K562 (cell line): ENCODE data around the gene RASGEF1C. TPM values are rescaled to one million over a fixed set of nuclear protein-coding genes. Genes with fewer than 3 reads are reported as not detected.

ENCODE experiments used
- ATAC-seq: fragments of 200-7000 bp; cut with Tn5 transposase; 3 replicates; pipeline ENCODE4 v1.9.1; 2020; ENCODE audit warnings: moderate library complexity
- BruUV-seq: library from RNA; stranded (reverse); fragments of 400-500 nt; replicated peaks from 2 replicates; lab custom pipeline; 2021; lab: Mats Ljungman, UMichigan
- CTCF ChIA-PET: fragments of 300-600 bp; formaldehyde crosslinking; extraction: SDS; loops from one replicate; lab custom pipeline; 2021; ENCODE audit warnings: low intra/inter-chr PET ratio; lab: Yijun Ruan, JAX
- POLR2A ChIA-PET: fragments of 300-600, 350-650 bp; sonication (Branson Sonifier 250); formaldehyde crosslinking; extraction: SDS; loops from one replicate; lab custom pipeline; 2021; ENCODE audit warnings: antibody characterized with exemption, inconsistent platforms; lab: Yijun Ruan, JAX
- DNase-seq, 4 experiments: peaks; one replicate each; pipeline versions ENCODE4 v3.0.0 to v3.0.0-alpha.2; 2011 to 2018; ENCODE audit warnings: low spot score in 3 of 4, mixed read lengths in 3 of 4; ENCODE audit errors: extremely low read depth in 1 of 4
- FAIRE-seq: peaks from 2 replicates; lab custom pipeline; 2011; peaks lifted over from hg19 to GRCh38; lab: Jason Lieb, UNC
- H2AFZ ChIP-seq: 2 replicates; pipeline ENCODE4 v1.6.0; 2011; ENCODE audit warnings: low read depth, low read length, control low read depth, inconsistent platforms
- H3K27ac ChIP-seq: fragments of 200-600 bp; 3 replicates; pipeline ENCODE4 v1.8.0; 2011; ENCODE audit warnings: low read depth, mild to moderate bottlenecking, control low read depth, inconsistent platforms, low read length, moderate library complexity, mixed read lengths; ENCODE audit errors: extremely low read depth
- H3K27me3 ChIP-seq, 2 experiments: fragments of 300-600 bp in 1 of 2; 2 replicates in 1 of 2; 3 replicates in 1 of 2; pipeline versions ENCODE4 v1.6.0 to v1.8.0; 2011; ENCODE audit warnings: inconsistent platforms in 2 of 2, low read length in 2 of 2, mild to moderate bottlenecking in 1 of 2, mixed read lengths in 1 of 2, moderate library complexity in 1 of 2; ENCODE audit not compliant: control insufficient read depth in 2 of 2, insufficient read depth in 2 of 2
- H3K36me3 ChIP-seq: fragments of 300-600 bp; 3 replicates; pipeline ENCODE4 v1.8.0; 2011; ENCODE audit warnings: mild to moderate bottlenecking, low read length, inconsistent platforms; ENCODE audit not compliant: control insufficient read depth, insufficient read depth
- H3K4me1 ChIP-seq, 2 experiments: fragments of 200-600 bp in 1 of 2; replicated peaks in 1 of 2; 2 replicates in 1 of 2; 3 replicates in 1 of 2; pipeline versions ENCODE4 v1.5.1 to v1.8.0; 2011; ENCODE audit warnings: inconsistent platforms in 2 of 2, low read length in 2 of 2, mild to moderate bottlenecking in 1 of 2, mixed read lengths in 1 of 2, moderate library complexity in 1 of 2; ENCODE audit not compliant: control insufficient read depth in 2 of 2, insufficient read depth in 2 of 2
- H3K4me2 ChIP-seq: 2 replicates; pipeline ENCODE4 v1.6.1; 2011; ENCODE audit warnings: low read length, control low read depth, inconsistent platforms, mixed read lengths; ENCODE audit not compliant: insufficient read depth
- H3K4me3 ChIP-seq: fragments of 200-600 bp; sonication (generic), shearing (Covaris generic); 2 replicates; pipeline ENCODE4 v1.5.1; 2016; ENCODE audit warnings: control low read depth, inconsistent platforms
- H3K79me2 ChIP-seq: fragments of 200-600 bp; 3 replicates; pipeline ENCODE4 v1.8.0; 2011; ENCODE audit warnings: low read length, inconsistent platforms; ENCODE audit not compliant: control insufficient read depth, insufficient read depth
- H3K9ac ChIP-seq, 2 experiments: 2 replicates each; pipeline versions ENCODE4 v1.6.0 to v1.6.1; 2011; ENCODE audit warnings: low read depth in 2 of 2, low read length in 2 of 2, control low read depth in 1 of 2, inconsistent platforms in 1 of 2, mild to moderate bottlenecking in 1 of 2, mixed read lengths in 1 of 2; ENCODE audit not compliant: insufficient read depth in 1 of 2
- H3K9me1 ChIP-seq: one replicate; pipeline ENCODE4 v1.6.0; 2011; ENCODE audit warnings: inconsistent platforms, mild to moderate bottlenecking, low read length, moderate library complexity; ENCODE audit not compliant: control insufficient read depth, insufficient read depth
- H3K9me3 ChIP-seq: replicated peaks from 2 replicates; pipeline ENCODE4 v1.5.1; 2011; ENCODE audit warnings: low read depth, low read length, inconsistent platforms; ENCODE audit not compliant: control insufficient read depth, insufficient read depth
- H4K20me1 ChIP-seq: replicated peaks from 2 replicates; pipeline ENCODE4 v1.6.1; 2011; ENCODE audit warnings: low read length, inconsistent platforms, mixed read lengths; ENCODE audit not compliant: control insufficient read depth, insufficient read depth
- BRD9 ChIP-seq: fragments of 450-650 bp; IDR thresholded peaks from 2 replicates; pipeline ENCODE4 v1.6.1; 2018; ENCODE audit warnings: low read depth; ENCODE audit not compliant: partially characterized antibody
- ELK1 ChIP-seq: sonication (generic); formaldehyde crosslinking; IDR thresholded peaks from 2 replicates; pipeline ENCODE4 v1.8.1; 2022; ENCODE audit warnings: missing genetic modification reagents
- HDGF ChIP-seq: fragments of 450-650 bp; IDR thresholded peaks from 2 replicates; pipeline ENCODE4 v1.6.1; 2016
- KLF13 ChIP-seq: fragments of 450-650 bp; IDR thresholded peaks from 2 replicates; pipeline ENCODE4 v1.6.1; 2016; ENCODE audit warnings: missing genetic modification characterization, low read depth, mild to moderate bottlenecking, missing compliant biosample characterization, moderate library complexity, borderline replicate concordance
- L3MBTL2 ChIP-seq: fragments of 450-650 bp; IDR thresholded peaks from 2 replicates; pipeline ENCODE4 v1.6.1; 2016; ENCODE audit warnings: mild to moderate bottlenecking, moderate library complexity
- MBD2 ChIP-seq: sonication (generic); IDR thresholded peaks from 2 replicates; pipeline ENCODE4 v1.6.1; 2016; ENCODE audit warnings: low read depth, borderline replicate concordance
- NKRF ChIP-seq: fragments of 450-650 bp; IDR thresholded peaks from 2 replicates; pipeline ENCODE4 v1.6.1; 2016; ENCODE audit warnings: borderline replicate concordance
- POLR3A ChIP-seq: IDR thresholded peaks from 2 replicates; pipeline ENCODE4 v1.6.1; 2011; ENCODE audit warnings: borderline replicate concordance, mild to moderate bottlenecking, moderate library complexity; ENCODE audit not compliant: insufficient read length, insufficient read depth; ENCODE audit errors: extremely low read depth
- U2AF1 ChIP-seq: fragments of 200-400 bp; formaldehyde crosslinking; optimal IDR thresholded peaks from 2 replicates; pipeline ENCODE3; 2017; ENCODE audit warnings: mild to moderate bottlenecking, low read depth, low read length, moderate library complexity
- ZC3H11A ChIP-seq: IDR thresholded peaks from 2 replicates; pipeline ENCODE4 v1.6.1; 2012; ENCODE audit warnings: low read depth, low read length, improper control_type of control experiment
- ZNF785 ChIP-seq: fragments of 250-450 bp; sonication (Bioruptor Pico); IDR thresholded peaks from 2 replicates; pipeline ENCODE4 v1.4.0; 2020; ENCODE audit warnings: mild to moderate bottlenecking
- WGBS: fragments of 100-300 bp; shearing (Covaris generic); methylation state at CpG from one replicate; pipeline ENCODE4 v1.1.6; 2016; ENCODE audit warnings: low coverage, mixed read lengths; ENCODE audit not compliant: insufficient coverage; ENCODE audit errors: missing lambda C conversion rate; 5-methylcytosine and 5-hydroxymethylcytosine counted together
- in situ Hi-C: fragments of 300-500 bp; cut with MboI; formaldehyde crosslinking; loops from 4 replicates; pipeline ENCODE4 v1.15.0; 2018; ENCODE audit warnings: inconsistent platforms, mixed read lengths
- intact Hi-C: fragments of 100-400 bp; cut with micrococcal nuclease; formaldehyde crosslinking; loops from 2 replicates; pipeline ENCODE4 v1.14.2; 2022
- polyA plus RNA-seq, 8 experiments: library from polyadenylated mRNA; depleted of rRNA in 4 of 8; stranded (reverse) in 5 of 8; unstranded in 3 of 8; fragments of >200 nt; fragmentation: Nextera tagmentation in 2 of 8; fragmentation: Illumina TruSeq in 1 of 8; extraction: Ambion mirVana in 2 of 8; extraction: Trizol in 1 of 8; gene quantifications; 2 replicates each; pipeline versions ENCODE4 v1.2.1 to v1.2.3, GENCODE V29; 2011 to 2014; ENCODE audit warnings: inconsistent platforms in 1 of 8, missing spikeins in 1 of 8
- total RNA-seq, 7 experiments: library from RNA; depleted of rRNA in 6 of 7; stranded (reverse); fragments of >200 nt in 6 of 7; fragmentation: Illumina TruSeq in 2 of 7; extraction: Trizol in 2 of 7; gene quantifications; 2 replicates each; pipeline versions ENCODE4 v1.2.1 to v1.2.3, GENCODE V29; 2011 to 2021; ENCODE audit warnings: low replicate concordance in 1 of 7

Gene RASGEF1C
- total and polyA plus RNA-seq, 9 of the 15 experiments (the other 6 are each of a cell fraction or from before 2014, with no cell fraction given) = 0.04 to 1.1 (median 0.21) TPM; not detected in 4

DNA sequence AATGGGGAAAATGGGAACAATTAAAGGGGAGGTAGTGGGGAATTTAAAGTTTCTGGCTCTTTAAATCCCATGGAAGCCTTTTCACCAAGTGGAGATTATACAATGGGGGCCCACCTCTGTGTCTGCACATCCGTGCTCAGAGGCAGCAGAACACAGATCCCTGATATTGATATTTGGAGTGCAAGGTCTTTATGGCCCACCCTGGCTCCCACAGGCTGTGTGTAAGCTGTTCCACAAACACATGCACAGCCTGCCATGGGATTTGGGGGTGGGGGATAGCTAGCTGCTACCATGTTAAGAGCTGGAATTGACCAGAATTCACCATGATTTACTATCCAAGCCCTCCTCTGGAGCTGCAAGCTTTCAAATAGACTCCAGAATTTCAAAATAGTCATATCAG lies 55.9 kb downstream of the RASGEF1C start:
- TF ChIP-seq ELK1 (CRISPR knock-in tag) = no peak
- TF ChIP-seq KLF13 (tag) = no peak
- no peak for TF ChIP-seq BRD9
- no peak for TF ChIP-seq L3MBTL2
- no peak for TF ChIP-seq HDGF
- no peak for TF ChIP-seq MBD2
- no peak for TF ChIP-seq ZC3H11A
- no peak for TF ChIP-seq ZNF785 (CRISPR knock-in tag)
- no peak for TF ChIP-seq NKRF
- no peak for TF ChIP-seq U2AF1
- TF ChIP-seq POLR3A = no peak

More for the DNA sequence above, 55.9 kb downstream of the RASGEF1C start:
- no peak overlapping the region for H3K4me3 ChIP-seq
- H3K27me3 ChIP-seq = peaks cover 25 to 38% of the 10 kb centered on the region in 2 experiments
- ChIA-PET CTCF (no interaction called here), POLR2A (no interaction called here)
- no peak overlapping the region for H2AFZ ChIP-seq
- DNase-seq (no peak), ATAC-seq (no peak), FAIRE-seq (no peak)
- BruUV-seq = no TSS peak
- no peak overlapping the region for H3K4me2 ChIP-seq
- no peaks in the 10 kb centered on the region for H3K9me3 ChIP-seq
- no peaks in the 10 kb centered on the region for H3K36me3 ChIP-seq
- H3K27ac ChIP-seq = no peak overlapping the region
- H3K4me1 ChIP-seq = no peaks in the 10 kb centered on the region
- H3K79me2 ChIP-seq = no peaks in the 10 kb centered on the region
- intact Hi-C loops = no loop called here
- H4K20me1 ChIP-seq = no peaks in the 10 kb centered on the region
- 0% methylated on average over 1 of the region's 1 CpG for WGBS
- H3K9ac ChIP-seq = no peak overlapping the region
- H3K9me1 ChIP-seq = no peaks in the 10 kb centered on the region
- in situ Hi-C loops = no loop called here
